NOMO-1 treated with dmso at 0.1 percent for 144 hours (cell line): ENCODE measurements around the gene ERN2.
A peak's percentile ranks its signal among the peaks of the same experiment; 100 is the strongest.

Source experiments
- DNase-seq: peaks from one replicate; lab custom pipeline; 2025; ENCODE audit not compliant: unreplicated experiment; lab: John Stamatoyannopoulos, UW

The ERN2 gene

GRCh38 chr16:23689442-23690187 lies 23.4 kb downstream of the ERN2 start:
- DNase-seq, result no peak

- DNase-seq, result no peak
These were observed 25.8 kb downstream of the ERN2 start for GRCh38 chr16:23687034-23687808.

DNA sequence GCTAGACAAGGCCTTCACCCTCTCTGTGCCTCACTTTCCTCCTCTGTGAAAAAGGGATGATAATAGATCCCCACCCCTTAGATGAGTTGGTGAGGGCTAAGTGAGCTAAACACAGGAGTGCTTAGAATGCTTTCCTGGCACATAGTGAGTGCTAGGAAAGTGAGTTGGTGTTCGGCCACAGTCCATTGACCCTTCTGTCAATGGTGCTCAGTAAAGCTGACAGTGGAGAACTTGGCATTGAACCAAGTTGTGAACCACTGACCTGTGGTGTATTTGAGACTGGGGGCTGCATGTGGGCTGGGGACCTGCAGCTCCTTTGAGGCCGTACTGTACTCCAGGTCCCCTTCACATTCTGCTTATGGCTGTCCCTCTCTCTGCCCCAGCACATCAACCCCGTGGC lies 29.5 kb downstream of the ERN2 start:
- DNase-seq, result no peak

- DNase-seq, result no peak
These were observed 30.8 kb downstream of the ERN2 start for GRCh38 chr16:23682181-23682580.

DNA sequence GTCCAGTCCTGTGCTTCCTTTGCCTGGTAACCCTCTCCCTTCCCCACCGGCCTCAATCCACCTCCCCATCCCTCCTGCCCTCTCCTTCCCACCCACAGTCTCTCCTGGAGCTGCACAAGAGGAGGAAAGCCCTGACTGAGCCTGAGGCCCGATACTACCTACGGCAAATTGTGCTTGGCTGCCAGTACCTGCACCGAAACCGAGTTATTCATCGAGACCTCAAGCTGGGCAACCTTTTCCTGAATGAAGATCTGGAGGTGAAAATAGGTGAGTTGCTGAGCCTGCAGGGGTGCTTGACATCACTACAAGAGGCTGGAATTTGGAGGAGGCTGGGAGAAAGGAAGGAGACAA lies 33.1 kb downstream of the ERN2 start:
- DNase-seq, result no peak

DNA sequence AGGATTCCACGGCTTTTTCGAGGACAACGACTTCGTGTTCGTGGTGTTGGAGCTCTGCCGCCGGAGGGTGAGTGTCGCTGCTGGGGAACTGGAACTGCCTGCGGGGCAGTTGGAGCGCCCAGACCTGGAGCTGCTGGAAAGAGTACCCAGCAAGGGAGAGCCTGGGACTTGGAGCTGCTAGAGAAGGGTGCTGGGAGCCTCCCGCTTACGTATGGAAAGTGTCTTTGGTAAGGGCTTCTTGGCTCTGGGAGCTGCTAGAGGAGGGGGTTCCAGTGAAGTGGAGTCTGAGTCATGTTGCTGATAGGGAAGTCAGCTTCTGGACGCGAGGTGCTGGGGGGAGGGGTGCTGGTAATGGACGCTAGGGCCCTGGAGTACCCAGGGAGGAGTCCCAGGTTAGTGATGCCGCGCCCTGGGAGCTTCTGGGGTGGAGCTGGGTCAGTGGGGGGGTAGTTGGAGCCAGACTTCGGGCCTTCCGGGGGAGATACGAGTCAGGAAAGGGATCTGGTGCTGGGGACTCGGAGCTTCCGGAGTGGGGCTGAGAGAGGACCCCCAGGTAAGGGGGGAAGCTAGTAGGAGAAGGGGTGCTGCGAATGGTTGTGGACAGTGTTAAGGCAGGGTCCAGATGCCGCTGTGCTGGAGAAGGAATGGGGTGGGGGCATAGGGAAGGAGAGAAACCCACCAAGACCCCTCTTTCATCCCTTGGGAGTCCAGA lies 33.6 kb downstream of the ERN2 start:
- peak; percentile 55 for DNase-seq

GRCh38 chr16:23678430-23679273 lies 34.4 kb downstream of the ERN2 start, which contains the start of gene PLK1:
TSS of gene PLK1 (plus strand) at chr16:23678889. CDS start at chr16:23678933, 44 bp downstream.
- DNase-seq, result peak; percentile 82

- DNase-seq, result no peak
These were observed 36.0 kb downstream of the ERN2 start for GRCh38 chr16:23676924-23677480.

DNA sequence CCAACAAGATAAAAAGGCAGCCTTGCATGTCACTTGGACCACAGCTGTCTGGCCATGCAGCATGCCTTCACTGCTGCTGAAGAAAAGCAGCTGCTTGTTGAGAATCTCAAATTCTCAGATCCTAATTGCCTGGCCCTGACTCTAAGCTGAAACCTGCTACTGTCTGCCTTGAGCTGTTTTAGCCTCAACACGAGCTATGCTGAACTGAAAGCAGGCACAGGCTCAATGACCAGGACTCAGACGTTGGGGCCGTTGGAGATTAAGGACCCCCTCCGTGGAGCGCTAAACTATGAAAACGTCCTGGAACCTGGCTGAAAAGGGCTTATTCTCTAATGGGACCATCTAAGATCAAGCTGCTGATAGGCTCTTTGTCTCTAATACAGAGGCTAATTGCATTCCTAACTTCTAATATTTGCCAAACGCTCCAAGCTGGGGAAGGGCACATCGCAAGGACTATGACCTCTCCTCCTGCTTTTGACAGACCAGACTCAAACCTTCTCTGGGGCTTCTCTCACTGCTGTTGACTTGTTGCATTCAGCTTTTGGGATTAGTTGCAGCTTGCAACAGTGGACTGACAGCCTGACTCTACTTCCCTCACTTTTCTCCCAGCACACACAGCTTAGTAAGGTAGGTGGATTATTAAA lies 38.9 kb downstream of the ERN2 start:
- no peak for DNase-seq

DNA sequence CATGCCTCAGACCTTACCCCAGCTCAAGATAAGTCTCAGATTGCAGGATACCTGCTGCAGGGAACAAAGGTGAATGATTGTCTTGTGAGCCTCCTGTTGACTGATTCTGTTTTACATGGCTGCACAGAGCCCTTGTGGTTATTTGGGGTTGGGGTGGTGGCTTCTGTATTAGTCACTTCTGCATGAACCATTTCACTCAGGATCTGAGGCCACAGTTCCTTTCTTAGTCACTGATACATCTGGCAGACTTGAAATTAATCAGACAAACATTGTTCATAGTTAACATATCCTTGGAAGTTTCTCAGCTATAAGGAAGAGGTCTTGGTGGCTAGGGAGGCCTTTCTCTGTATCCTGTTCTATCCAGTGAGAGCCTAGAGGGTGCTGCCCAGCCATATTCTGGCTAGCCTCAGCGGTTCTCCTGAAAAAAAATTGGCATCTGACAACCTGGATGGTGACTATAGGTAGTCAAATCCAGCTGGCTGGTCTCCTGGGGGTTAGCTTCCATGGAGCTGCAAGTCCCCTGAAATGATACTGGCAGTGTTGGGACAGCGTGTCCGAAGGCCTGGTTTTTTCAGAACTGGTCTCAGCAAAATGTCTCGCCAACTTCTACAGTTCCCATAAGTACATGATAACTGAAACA lies 42.8 kb downstream of the ERN2 start:
- DNase-seq, result no peak

DNA sequence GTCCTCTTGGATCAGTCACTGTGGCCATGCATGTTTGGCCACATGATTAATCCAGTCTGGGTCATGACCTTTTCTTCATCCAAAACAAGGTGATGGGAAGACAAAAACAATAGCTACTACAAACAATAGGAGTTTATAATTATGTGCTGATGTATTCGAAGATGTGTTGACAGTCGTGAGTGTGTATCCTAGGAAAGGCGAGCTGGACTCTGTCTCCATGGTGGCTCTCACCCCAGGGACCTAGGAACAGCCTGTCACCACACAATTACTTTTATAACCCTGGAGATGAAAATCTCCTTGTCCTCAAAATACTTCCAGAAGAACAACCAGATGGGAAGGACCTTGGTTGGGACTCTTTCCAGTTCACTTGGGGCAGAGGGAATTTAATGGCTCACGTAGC lies 44.1 kb downstream of the ERN2 start:
- no peak for DNase-seq

DNA sequence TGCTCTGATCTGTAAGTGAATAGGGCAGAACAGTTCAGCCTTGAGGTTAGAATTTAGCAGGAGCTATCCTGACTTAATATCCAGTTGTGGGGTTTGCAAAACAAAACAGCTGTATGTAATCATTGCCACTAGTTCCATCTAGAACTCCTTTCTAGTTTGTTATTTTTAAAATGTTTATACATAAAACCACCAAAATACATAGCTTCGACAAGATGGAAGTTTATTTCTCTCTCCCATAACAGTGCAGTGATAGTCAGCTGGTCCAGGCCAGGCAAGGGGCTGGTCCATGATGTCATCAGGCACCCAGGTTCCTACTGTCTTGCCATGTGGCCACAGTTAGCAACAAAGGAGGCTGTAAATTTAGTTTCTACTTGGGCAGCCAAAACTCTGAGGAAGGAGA lies 44.8 kb downstream of the ERN2 start:
- no peak for DNase-seq

DNA sequence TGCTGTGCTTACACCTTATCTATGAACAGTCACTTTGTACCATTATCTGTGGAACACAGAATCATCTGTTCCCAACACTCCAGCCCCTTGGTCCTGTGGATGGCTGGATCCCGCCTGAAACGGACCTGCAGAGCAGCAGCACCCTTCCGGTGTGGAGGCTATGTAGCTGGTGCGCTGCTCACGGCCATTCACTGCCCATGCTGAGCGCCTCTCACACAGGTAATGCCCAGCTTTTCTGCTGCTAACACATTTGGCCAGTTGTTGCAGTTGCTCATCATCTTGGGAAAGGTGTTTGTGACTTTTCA lies 45.7 kb downstream of the ERN2 start:
- no peak for DNase-seq

GRCh38 chr16:23666571-23667354 lies 46.3 kb downstream of the ERN2 start:
- DNase-seq, result no peak

- no peak for DNase-seq
These were observed 49.1 kb downstream of the ERN2 start for GRCh38 chr16:23663918-23664317.

DNA sequence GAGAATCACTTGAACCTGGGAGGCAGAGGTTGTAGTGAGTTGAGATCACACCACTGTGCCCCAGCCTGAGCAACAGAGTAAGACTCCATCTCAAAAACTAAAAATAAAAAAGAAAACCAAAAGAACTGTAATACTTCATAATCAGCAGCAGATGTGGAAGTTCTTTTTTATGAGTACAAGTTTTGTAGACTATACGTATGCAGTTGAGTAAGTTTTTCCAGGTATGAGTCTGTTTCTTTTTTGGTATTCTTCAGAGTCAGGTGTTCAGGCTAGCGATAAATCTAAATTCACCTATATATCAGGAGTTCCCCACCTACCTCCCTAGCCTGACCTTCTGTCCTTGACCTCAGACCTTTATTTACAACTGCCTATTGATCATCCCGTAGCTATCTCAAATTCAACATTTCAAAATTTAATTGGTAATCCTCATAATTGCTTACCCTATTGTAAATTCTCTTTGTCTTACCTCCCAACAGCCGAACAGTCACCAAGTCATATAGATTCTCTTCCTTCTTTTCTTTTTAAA lies 61.0 kb downstream of the ERN2 start:
- DNase-seq, result no peak

DNA sequence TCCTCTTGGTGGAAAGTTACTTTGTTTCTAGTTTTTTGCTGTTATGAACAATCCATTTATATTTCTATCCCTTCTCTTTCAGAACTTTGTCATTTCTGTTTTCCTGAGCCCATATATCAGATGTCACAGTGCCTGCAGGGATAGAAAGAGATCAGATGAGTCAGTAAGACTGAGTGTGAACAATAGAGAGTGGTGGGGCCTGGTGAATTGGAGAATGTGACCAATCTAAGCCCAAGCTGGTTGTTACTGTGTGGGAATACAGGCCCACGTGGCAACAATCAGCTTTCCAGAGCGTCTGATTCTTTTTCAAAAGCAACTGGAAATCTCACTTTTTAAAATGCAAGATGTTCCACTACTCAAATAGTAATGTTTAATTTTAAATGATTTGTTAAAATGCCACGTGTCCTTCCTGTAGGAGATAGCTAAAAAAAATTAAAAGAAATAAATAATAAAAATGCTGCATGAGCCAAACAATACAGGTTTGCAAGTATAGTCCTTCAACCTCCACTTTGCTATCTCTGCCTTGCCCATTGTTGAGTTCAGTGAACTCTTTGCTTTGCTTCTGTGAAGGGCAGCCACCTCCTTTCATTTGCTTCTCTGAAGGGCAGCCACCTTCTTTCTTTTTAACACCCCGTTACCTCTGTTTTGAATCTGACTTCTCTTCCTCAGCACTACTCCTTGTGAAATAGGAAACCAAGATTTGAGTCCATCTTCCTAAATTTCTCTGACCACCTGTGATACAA lies 62.2 kb downstream of the ERN2 start:
- no peak for DNase-seq

- DNase-seq, result no peak
These were observed 70.7 kb downstream of the ERN2 start for GRCh38 chr16:23642246-23642774.
